Stimulated activated CD8-positive, alpha-beta memory T cell treated with anti-CD3 and anti-CD28 coated beads, Interleukin-15, amount 100 ng/mL, for 4 hours (primary cell): Measurements from ENCODE around the gene TSG101.

Experiments used
- DNase-seq, 2 donors: peaks; one replicate each; pipeline ENCODE4 v3.0.0-alpha.2; 2020; ENCODE audit warnings: low read depth in 2 of 2

TSG101 gene, protein sequence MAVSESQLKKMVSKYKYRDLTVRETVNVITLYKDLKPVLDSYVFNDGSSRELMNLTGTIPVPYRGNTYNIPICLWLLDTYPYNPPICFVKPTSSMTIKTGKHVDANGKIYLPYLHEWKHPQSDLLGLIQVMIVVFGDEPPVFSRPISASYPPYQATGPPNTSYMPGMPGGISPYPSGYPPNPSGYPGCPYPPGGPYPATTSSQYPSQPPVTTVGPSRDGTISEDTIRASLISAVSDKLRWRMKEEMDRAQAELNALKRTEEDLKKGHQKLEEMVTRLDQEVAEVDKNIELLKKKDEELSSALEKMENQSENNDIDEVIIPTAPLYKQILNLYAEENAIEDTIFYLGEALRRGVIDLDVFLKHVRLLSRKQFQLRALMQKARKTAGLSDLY

DNA sequence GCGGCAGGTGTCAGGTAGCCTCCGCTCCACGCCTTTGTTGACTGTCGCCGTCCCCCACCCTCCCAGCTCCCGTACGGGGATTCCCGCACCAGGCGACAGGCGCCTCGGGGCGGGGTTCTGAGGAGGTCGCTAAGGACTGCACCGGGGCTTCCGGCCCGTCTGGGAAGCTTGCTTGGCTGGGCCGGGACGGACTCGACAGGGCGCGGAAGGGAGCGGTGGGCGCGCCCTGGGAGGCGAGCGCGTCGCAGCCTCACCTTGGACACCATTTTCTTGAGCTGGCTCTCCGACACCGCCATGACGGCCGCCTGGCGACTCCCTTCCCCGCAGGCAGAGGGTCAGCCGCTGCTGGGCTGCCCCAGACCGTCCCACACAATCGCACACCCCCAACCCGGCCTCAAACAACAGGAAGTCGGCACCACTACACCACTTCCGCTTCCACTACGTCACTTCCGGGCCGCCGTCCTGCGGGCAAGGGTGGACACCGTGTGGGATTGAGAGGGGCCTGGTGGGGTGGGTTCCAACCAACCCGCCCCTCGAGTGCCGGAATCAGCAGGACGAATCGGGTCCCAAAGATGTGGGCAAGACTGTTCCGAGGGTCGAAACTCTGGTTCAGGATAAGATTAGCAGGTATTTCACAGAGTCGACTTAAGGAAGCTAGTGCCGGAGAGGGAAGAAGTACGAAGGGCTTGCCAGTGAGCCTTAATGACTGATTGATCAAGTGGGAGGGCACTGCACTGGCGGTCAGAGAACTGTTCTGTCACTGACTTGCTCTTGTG, at the start of gene TSG101:
Gene TSG101 (minus strand): TSS at position 422 of the 776 bp plus-strand sequence. CDS start 126 bp downstream, at position 296.
- peak; percentile 84 to 85 for DNase-seq

DNA sequence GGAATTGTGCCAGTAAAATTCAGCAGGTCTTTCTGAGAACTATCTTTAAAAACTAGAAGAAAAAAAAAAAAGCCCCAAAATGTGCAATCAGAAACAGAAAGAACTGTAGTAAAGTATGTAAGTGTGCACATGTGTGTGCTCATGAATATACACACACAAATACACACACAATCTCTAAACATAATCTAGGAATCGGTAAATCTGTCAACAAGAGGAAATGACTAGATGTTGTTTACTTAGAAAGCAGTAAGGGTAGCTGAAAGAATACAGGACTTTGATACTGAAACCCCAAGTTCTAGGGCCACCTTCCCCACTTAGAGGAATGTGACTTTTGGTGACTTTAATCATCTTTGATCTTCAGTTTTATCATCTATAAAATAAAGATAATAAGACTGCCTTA, 48.6 kb upstream of the TSG101 start:
- DNase-seq: no peak

DNA sequence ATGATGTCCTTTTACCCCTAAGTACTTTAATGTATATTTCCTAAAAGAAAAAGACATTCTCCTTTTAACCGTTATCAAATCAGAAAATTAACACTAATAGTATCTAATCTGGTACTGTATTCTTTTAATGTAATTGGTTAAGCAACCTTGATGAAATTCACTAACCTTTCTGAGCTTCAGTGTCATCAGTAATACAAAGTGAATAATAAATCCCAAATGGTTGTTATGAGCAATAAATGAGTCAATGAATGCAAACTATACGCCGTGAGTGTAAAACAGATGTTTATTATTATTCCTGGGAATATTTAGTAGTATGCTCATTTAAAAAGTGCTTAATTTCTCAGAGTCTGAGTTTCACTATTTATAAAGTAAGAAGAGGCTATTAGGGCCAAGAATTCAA, 40.3 kb upstream of the TSG101 start:
- DNase-seq: no peak

DNA sequence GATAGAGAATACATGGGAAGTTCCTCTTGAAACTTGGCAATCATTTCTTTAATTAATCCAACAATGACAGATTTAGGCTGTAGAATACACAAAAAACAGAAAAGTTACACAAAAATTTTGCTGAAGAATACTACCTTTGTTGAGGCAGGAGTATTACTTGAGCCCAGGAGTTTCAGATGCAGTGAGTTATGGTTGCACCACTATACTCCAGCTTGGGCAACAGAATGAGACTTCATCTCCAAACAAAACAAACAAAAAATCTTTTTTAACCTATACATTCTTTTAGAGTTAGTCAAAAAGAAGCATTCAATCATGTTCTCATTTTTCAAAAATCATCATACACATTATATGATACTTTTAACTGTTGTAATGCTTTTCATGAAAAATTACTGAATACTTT, 39.7 kb upstream of the TSG101 start:
- DNase-seq: no peak

DNA sequence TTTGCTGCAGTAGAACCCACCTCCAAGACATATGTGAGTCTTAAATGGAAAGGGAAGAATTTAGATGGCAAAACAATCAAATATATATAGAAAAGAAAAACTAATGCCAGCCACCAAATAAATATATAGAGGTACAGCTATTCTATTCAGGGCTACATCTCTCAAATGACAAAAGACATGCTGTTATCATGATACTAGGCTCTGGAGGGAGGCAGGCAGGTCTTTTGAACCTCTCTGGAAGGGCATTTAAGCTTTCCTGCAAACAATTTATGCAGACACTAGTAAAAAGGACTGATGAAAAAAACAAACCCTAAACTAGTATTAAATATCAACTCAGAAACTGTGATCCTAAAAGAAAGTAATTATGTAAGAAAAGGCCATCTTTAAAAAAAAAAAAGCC, 37.4 kb upstream of the TSG101 start:
- DNase-seq: no peak

DNA sequence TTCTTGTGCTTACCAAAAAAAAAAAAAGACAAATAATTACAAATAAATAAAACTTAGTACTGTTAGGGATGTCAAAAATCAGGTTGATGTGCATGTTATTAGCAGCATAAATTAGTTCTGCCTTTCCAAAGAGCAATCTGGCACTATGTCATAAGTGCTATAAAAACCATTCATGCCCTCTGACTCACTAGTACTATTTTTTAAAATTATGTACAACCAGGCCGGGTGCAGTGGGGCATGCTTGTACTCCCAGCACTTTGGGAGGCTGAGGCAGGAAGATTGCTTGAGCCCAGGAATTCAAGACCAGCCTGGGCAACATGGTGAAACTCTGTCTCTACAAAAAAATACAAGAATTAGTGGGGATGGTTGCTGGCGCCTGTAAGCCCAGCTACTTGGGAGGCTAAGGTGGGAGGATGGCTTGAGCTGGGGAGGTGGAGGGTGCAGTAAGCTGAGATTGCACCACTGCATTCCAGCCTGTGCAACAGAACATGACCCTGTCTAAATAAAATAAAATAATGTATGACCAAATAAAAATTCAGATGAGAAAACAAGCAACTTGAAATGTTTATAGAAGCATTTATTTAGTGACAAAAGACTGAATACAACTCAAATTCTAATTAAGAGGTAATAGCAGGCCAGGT, 36.5 kb upstream of the TSG101 start:
- no peak for DNase-seq

DNA sequence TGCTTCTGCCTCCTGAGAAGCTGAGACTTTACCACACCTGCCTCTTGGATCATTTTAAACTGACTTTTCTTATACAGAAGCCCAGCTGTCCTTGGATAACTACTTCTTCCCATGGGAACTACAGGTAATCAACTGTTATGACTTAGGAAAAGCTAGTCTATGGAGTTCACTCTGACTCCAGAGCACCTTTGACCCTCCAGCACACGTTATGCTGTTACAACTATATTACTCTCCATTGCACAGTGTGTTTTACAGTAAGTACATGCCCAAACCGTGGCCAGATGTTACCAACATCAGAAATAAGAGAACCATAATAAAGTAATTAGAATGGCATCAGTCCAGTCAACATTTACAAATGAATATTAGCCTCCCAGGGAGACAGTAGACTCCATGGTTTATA, 21.3 kb upstream of the TSG101 start:
- DNase-seq: no peak

DNA sequence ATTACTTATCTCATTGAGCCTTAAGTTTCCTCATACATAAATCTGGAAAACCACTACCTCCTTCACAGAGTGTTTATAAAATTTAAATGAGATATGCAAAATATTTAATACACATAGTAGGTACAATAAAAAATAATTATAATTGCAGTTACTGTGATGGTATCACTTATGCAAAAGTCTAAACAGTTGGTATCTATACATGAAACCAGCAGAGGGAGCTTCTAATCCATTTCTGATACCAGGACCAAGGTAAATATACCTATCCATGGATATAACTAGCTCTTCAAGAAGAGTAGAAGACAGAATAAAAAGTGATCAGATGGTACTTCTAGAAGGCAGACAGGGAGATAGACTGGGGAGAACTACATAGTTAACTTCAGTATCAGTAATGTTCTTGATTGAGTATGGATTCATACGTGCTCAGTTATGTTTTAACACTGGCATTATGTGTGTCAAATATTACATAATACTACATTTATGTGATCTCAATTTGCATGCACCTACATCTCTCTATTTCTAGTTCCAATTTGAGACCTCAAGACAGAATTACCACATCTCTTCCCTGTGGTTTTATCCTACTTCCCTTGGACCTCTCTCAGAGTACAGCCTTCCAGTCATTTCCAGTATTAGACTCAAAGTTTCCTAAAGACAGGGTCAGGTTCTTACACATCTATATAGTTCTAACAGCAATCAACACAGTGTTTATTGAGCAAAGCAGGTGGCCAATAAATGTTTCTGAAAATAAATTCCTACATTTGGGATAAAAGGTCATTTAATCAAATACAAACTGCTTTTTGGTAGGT, 13.7 kb upstream of the TSG101 start:
- DNase-seq: no peak

DNA sequence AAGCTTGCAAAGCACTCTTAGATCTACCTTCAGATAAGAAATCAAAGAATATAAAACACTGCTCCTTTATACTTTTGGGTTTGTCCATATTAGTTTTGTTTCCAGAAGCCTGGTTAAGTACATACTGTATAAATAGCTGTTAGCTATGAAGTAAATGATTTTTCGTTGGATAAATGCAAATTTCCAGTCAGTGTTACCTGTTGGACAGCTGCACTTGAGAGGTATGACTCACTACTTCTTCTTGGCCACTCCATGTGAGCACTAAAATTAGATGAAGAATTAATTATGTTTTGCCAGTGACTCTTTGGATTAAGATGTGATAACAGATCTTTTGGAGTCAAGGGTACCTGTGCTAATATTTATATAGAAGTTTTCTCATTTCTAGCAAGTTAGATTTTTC, 9.5 kb upstream of the TSG101 start:
- no peak for DNase-seq

DNA sequence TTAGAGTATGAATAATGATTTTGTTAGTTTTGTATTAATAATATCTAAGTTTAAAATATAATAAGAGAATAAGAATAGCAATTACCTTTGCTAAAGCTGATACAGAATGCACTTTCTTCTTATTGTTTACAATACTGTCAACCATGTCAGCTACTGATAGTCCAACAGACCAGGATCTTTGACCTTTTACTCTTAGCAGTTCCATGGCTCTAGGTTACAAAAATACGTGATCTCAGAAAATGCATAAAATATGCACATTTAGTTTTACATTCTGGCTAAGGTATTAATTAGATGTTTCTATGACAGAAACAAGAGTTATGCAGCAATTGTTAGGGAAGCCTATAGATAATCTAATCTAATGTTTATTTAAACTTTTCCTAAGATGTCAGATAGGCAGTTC, 7.5 kb upstream of the TSG101 start:
- DNase-seq: no peak

DNA sequence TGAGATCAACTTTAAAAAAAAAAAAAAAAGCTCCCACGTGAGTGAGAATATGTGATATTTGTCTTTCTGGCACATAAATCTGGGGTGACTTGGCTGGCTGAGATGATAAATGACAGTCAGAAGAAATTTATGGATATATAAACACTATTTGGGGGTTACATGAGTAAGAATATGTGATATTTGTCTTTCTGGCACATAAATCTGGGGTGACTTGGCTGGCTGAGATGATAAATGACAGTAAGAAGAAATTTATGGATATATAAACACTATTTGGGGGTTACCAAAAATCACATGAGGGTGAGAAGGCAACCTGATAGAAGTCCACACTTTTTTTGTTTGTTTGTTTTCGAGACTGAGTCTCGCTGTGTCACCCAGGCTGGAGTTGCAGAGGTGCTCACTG, 6.6 kb upstream of the TSG101 start:
- DNase-seq: no peak

DNA sequence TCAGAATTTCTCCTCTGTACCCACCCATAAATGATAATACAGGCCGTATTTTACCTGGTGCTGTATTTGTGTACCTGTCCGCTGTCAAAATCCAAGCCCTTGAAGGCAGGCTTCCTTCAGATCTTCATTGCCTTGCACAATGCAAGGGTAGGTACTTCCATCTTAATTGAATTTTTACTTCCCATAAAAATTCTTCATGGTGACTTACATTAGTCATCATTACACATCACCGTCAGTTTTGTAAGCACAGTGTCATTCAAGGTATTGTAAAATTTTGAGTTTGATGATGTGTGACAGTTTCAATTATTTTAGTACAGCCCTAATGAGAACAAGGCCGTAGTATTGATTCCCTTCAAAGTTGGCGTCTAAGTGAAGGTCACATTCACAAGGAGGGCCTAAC, 770 bp upstream of the TSG101 start:
- no peak for DNase-seq

DNA sequence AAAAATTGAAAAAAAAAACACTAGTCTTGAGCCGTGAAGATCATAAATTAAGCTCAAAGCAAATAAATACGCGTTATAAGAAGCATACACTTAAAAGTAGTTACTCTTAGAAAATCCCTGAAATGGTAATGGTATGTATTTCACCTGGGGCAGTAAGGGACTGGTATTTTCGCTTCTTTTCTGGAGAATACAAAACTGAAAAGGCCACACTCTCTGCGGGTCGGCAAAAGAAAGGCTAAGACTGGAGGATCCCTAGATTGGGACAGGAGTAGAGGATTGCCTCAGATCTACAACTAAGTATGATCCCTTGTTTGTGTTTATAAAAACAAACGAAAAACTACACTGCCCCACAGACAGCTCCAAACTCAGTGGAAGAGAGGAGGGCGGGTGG, 617 bp downstream of the TSG101 start:
- no peak for DNase-seq

DNA sequence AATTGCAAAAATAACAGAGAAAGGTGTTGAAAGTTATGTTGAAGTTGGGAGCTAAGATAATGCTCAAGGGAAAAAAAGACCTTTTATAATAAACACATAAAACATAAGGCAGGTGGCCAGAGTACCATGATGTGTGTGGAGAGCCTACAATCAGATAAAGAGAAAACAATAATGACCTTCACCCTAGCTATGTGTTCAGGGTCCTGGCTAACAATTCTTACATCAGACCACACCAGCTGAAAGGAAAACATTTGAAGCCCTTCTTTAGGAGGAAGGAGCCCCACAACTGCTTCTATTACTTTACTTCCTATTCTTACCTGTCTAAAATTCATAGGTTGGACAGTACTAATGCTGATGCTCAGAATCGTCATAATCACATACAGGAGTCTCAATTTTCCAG, 2.5 kb downstream of the TSG101 start:
- no peak for DNase-seq

DNA sequence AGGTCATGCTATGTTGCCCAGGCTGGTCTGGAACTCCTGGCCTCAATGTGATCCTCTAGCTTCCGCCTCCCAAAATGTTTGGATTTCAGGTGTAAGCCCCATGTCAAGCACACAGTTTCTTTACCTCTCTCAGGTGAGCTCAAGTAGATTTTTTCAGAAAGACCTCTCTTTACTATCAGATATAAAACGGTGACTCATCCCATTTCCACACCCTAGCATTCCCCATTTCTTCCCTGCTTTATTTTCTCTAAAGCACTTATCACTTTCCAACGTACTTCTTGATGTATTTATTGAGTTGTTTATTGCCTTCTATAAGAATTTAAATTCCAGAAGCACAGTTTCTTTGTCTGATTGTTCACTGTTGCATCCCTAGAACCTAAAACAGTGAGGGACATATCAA, 3.7 kb downstream of the TSG101 start:
- no peak for DNase-seq

DNA sequence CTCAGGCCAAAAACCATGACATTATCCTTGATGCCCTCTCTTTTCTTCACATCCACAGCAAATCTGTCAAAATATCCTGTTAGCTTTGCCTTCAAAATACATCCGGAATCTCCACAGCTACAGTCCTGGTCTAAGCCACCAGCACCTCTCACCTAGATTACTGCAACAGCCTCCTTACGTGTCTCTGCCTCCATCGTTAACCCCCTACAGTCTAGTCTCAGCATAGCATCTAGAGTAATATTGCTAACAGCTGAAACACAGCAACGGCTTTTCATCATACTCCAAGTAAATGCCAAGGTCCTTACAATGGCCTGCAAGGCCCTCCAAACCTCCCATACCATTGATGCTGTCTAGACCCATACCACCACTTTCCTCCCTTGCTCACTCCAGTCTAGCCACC, 4.4 kb downstream of the TSG101 start:
- no peak for DNase-seq

DNA sequence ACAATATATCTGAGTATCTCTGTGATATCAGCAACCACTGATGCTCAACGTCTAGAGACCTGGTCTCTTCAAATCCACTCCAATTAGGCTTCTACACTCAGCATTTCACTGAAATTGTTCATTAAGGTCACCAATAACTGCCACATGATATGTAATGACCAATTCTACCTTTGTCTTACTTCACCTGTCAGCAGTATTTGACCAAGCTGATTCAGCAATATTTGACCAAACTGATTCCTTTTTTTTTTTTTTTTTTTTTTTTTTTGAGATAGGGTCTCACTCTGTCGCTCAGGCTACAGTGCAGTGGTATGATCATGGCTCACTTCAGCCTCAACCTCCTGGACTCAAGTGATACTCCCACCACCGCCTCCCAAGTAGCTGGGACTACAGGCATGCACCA, 5.6 kb downstream of the TSG101 start:
- DNase-seq: no peak

DNA sequence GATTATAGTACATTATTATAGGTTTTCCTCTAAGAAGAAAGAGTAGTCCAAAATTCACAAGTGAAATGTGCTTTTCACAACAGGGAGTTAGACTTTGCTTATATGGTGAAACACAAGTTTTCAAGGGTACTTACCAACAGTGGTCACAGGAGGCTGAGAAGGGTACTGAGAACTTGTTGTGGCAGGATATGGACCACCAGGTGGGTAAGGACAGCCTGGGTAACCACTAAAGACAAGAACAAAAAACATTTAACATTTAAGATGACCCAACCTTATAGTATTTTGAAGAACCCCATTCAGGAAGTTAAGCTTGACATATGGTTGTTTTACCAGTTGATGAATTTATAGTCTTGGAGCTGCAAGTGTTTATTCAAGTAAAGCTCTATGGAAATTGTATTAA, 24.4 kb downstream of the TSG101 start:
- DNase-seq: no peak

DNA sequence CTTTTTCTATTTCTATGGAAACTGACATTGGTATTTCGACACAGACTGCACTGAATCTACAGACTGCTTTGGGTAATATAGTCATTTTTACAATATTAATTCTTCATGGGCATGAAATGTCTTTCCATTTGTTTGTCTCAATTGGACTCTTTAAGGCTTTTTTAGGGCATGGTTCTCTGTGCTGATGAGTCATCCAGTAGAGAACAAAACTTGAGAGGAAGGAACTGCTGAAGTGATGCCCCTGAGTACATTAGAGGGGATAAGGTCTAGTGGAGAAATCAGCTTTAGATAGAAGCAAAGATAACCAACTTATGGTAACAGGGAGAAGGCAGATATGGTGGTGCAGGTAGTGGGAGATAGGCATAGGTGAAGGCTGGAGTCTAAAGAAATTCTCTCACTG, 25.1 kb downstream of the TSG101 start:
- DNase-seq: no peak

DNA sequence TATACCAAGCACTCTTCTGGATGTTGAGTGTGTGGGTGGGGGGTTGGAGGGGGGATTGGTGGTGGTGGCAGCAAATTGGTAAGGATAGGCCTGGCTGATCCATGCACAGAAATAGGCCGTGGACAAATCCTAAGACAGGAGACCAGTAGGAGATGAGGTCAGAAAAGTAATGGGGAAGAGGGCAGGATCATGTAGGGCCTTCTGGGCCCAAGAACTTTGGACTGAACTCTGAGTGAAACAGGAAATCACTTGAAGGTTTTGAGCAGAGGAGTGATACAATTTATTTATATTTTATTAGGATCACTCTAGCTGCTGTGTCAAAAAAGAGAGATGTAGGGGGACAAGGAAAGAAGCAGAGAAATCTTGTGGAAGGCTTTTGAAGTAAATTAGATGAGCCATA, 28.7 kb downstream of the TSG101 start:
- no peak for DNase-seq

DNA sequence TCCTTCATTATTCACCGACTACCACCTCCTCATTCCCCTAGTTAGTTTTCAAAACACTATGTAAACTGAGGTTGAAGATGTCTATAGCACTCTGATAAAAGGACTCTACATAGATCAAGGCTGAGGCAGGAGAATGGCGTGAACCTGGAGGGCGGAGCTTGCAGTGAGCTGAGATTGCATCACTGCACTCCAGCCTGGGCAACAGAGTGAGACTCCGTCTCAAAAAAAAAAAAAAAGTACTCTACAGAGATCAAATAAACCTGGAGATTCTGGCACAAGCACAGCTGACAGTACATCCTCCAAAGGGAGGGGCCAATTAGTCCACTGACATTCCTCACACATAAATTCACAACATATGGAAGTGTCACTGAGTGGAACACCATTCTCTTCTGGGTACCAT, 31.0 kb downstream of the TSG101 start:
- no peak for DNase-seq

DNA sequence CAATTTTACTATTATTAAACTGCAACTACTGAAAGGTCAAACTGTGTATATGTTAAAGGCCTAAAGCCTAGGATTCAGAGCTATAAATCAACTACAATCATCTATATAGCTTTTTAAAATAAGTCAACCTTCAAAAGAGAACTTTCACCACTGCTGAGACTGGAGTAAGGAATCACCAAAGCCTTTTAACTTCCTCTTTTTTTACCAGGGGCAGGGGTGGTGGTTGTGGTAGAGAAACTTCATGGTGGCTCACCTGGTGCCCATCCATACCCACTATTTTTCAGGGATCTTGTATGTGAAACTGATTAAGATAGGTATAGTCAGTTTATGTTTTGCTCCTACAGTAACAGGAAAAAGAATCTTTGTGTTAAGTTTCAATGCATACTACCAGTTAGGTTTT, 31.5 kb downstream of the TSG101 start:
- DNase-seq: no peak
